Measurements from ENCODE around the gene KREMEN1.
A peak's percentile ranks its signal among the peaks of the same experiment; 100 is the strongest.

KREMEN1 gene

DNA sequence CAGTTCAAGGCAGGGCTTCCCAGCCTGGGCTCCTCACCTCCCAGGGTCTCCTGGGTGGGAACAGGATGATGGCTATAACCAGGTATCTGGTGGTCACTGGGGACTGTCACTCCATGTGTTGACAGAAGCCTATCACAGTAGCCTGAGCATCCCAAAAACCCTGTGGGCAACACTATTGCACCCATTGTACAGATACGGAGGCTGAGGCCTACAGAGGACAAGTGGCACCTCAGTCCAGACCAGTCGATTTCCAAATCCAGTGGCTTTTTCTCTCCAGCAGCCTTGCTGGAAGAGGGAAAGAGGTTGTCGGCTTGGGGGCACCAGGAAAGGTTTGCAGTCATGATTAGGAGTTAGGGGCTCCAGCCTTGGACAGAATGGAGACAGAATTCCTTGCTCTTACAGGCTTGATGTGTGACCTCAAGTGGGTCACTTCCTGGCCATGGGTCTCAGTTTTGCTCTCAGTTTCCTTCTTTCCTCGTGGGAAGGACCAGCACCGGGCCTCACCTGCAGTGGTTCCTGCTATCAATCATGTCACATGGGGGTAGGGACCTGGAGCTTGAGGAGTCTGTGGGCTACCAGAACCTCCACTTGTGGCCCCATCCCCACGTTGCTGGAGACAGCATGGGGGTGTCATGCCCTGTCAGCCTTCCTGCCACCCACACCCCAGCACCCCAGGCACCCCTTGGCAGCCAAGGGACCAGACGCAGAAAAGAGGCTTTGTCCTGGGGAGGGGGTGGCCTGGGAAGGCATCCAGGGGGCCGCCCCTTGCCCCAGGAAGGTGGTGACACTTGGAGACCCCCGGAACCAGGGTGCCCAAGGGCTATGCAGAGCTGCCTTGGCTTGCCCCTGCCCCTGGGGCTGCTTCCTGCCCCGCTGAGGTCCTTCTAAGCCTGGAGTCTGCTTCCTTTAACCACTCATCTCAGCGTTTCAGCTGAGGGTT lies 135.0 kb downstream of the KREMEN1 start:
- no peak for DNase-seq (ENCODE audit: low spot score)

DNA sequence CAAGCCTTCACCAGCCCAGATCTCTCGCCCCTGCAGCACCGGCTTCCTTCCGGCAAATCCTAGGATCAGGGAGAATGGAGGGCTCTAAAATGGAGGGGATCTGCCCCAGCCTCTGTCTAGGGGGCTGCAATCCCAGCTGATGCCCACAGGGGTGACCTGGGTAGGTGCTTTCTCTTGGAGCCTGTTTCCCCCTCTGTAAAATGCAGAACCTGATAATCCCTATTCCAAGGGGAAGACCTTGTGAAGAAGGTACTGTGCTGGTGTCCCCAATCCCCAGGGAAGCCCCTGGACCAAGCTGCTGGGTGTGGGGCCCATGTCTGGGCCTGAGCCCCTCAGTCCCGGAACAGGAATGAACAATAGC lies 135.6 kb downstream of the KREMEN1 start:
- DNase-seq (ENCODE audit: low spot score): no peak

DNA sequence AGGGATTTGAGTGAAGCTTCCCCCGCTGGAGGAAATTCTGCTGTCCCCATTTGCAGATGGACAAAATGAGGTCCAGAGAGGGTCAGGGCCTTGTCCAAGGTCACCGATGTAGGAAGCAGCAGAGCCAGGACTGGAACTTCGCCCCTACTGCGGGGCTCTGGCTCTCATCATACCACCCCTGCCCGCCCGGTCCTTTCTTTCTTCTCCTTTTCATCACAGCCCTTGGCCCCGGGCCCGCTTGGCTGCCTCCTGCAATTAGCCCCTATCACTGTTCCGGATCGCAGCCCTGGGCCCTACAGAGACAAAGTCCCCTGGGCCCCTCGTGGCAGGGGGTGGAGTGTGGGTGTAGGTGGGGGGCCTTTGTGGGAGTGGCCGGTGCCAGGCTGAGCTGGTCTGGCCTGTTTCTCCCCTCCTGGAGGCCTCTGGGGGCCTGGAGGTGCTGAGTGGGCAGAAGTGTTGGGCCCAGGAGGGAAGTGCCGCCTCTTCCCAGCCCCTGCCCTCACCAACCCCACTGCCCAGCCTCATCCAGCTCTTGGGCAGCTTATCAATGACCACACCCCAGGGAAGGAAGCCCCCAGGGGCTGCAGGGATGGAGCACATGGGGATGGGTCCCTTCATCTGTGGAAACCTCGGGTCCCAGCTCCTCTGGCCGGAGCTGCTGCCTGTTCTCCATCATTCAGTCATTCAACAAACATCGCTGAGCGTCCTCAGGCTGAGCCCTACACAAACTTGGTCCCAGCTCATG lies 136.2 kb downstream of the KREMEN1 start:
- peak; percentile 43 for DNase-seq (ENCODE audit: low spot score)

DNA sequence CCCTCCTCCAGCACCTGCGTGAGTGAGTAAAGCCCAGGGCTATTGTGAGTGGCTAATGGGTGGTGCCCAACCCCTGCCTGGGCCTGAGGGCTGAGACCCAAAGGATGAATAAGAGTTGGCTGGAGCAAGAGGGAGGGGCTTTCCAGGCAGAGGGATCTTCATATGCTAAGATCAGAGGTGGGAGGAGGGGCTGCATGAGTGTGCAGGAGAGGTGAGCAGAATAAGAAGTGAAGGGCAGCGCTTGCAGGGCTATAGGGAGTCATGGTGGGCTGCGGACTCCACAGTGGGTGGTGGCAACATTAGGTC lies 136.7 kb downstream of the KREMEN1 start:
- no peak for DNase-seq (ENCODE audit: low spot score)

DNA sequence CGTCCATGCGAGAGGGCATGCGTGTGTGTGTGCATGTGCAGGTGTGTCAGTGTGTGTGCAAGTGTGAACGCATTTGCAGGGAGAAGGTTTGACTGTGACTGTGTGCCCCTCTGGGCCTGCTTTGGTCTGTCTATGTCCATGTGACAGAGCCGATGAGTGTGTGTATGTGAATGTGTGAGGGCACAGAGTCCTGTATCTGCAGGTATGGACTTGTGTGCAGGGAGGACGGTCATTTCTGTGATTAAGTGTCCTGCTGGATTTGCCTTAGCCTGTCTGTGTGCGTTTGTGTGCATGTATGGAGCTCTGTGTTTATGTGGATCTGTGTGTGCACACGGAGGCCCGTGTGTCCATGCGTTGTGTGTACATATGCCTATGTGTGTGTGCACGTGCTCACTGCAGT lies 138.2 kb downstream of the KREMEN1 start:
- DNase-seq (ENCODE audit: low spot score): no peak

DNA sequence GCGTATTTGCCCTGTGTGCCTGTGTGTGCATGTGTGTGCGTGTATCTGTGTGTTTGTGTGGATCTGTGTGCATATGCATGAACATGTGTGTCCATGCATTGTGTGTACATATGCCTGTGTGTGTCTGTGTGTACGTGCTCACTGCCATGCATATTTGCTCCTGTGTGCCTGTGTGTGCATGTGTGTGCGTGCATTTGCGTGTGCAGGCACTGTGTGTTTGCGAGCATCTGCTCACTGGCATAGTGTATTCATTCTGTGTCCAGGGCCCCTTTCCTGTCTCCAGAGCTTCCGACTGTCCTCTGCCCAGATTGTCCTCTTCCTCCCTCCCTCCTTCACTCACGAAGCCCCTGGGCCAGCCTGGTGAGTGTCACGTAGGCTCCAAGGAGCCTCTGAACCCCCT lies 138.6 kb downstream of the KREMEN1 start:
- DNase-seq (ENCODE audit: low spot score): no peak

DNA sequence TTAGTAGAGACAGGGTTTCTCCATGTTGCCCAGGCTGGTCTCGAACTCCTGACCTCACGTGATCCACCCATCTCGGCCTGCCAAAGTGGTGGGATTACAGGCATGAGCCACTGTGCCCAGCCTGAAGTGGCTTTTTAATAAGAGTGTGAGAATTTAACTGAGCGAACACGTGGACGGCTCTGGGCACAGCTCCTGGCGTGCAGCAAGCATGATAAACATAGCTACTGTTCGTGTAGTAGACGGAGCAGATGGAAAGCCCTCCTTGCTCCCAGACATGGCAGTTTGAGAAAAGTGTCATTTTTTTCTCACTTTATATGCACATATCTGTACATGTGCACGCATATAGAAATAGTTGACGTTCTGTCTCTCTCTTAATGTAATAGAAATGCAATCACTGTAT lies 139.9 kb downstream of the KREMEN1 start:
- no peak for DNase-seq (ENCODE audit: low spot score)

DNA sequence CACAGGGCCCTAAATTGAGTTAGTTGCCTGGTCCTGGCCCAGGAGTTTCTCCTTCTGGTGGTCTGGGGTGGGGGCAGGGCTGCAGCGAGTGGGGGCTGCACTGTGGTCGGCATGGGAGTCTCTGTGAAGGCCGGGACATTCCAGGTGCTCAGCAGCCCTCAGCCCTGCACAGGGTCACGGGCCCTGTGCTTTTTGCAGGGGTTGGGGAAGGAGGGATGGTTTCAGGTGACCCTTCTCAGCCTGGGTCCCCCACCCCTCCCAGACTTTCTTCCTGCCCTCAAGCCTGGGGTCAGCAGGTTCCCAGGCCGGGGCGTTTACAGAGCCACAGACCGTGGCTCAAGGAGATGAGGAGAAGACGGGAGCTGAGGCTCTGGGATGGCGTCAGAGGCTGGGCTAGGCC lies 140.7 kb downstream of the KREMEN1 start:
- no peak for DNase-seq (ENCODE audit: low spot score)

DNA sequence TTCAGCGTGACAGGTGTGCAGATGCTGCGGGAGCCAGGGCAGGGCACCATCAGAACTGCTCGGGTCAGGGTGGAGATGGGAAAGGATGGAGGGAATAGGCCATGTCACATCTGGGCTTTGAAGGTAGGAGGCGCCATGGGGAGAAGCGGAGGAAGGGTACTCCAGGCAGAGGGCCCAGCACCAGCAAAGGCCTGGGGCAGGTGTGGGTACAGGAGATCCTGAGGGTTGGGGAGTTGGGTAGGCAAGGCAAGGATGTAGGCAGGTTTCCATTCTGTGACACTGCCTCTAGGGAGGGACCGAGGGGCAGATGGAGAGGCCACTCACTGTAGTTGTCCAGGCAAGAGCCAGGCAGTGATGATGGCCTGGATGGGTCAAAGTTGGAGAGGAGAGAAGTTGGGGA lies 141.4 kb downstream of the KREMEN1 start:
- DNase-seq (ENCODE audit: low spot score): no peak

DNA sequence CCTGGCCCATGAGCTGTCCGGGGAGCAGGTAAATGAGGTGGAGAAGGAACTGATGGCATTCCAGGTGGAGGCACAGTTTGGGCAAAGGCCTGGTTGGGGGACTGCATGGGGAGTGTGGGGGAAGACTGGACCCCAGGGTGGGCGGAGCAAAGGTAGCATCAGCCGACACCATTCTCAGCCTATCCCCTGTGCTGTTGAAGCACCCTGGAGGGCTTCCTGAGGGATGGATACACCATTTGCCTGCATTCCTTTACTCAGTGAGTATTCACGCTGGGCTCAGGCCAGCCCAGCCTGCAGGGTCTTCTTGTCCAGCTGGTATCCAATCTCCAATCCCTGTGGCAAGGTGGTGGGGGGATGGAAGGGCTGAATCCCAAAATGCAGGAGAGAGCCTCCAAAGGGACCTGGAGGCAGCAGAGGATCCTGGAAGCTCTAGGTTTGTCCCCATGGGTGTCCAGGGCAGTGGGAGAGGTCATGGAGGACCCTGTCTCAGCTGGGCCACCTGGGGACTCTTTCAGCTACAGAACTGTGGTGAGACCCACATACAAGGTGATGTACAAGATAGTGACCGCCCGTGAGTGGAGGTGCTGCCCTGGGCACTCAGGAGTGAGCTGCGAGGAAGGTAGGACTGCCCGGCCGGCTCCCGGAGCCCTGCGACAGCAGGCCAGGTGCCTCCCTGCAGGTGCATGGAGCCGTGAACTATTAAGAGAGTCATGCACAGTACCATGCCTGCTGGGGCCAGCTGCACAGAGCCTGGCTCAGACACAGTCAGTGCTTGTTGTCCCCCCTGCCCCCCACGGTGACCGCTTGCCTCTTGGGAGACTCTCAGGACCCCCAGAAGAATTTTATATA lies 142.4 kb downstream of the KREMEN1 start:
- DNase-seq (ENCODE audit: low spot score): no peak

DNA sequence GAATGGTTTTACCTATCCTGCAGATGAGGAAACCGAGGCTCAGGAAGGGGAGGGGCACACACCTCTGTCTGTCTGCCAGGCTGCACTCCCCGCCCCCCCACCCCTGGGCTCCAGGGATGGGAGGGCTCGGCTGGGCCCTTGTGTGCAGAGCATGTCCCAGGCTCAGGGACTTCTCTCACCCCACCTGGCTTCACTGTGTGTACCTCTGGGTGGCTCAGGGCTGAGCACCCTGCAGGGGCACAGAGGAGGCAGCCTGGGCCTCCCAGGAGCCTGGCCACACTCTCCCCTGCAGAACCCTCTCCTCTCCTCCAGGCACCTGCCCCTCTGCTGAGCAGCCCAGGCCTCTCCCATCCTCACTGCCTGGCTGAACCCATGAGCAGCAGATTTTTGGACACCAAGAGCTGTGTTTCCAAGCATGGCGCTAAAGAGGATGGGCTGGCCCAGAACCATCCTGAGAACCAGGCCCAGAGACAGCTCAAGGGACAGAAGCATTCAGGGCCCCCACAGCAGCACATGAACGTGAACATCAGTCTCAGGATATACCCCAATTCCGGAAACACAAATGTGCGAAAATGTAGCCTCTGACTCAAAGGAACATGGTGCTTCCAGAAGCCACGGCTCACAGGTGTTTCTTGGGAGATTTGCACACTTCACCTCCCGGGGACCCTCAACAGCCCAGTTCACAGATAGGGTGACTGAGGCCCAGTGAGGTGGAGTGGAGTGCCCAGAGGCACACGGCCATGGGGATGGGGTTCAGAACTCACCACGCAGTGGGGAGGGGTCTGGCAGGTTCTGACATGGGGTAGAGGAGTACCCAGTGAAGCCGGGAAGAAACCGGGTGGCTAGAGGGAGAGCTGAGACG lies 143.4 kb downstream of the KREMEN1 start:
- DNase-seq (ENCODE audit: low spot score): no peak

DNA sequence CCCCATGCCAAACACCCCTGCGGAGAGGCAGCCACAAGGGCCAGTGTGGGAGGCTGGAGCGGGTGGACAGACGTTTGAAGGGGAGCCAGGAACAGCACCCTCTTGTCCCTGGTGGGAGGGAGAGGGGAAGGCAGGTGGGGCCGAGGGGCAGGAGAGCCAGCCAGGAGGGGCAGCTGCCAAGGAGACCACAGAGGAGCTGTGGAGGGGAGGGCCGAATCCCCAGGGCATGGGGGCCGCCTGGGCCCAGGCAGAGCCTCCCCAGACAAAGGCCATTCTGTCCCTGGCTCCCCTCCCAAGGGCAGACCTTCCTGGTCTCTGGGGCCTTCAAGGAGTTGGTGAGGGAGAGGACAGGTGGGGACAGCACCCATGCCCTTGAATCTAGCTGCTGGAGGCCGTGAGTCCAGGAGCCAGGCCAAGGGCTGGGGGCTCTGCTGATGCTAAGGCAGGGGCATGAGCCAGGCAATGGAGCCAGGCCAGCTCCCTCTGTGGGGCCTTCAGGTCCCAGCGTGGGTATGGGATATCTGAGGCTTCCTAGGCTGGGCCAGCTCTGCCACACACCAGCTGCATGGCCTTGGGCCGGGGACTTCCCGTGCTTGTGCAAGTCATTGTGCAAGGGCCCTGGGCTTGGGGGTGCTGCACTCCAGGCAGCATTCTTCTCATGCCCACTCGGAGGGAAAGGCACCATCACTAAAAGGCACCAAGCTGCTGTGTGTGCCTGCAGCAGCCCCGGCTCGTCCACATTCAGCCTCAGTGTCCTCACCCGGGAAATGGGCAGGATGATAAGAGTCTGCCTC lies 144.2 kb downstream of the KREMEN1 start:
- DNase-seq (ENCODE audit: low spot score): no peak

Measured in NAMALWA (cell line).